Naive thymus-derived CD8-positive, alpha-beta T cell (primary cell): ENCODE results near the gene TFB1M. TPM values are rescaled to one million over a fixed set of nuclear protein-coding genes. Genes with fewer than 3 reads are reported as not detected.
"Not testable (repeated sequence)": the region's sequence is repeated elsewhere in the genome, so short reads cannot be mapped to it uniquely, and the experiment has no call there.

Experiments
- ATAC-seq, 2 donors: fragments of 150-1000 bp; cut with Tn5 transposase in 1 of 2; sonication (Bioruptor Pico), chemical (Tn5 transposase) in 1 of 2; 1 replicate in 1 of 2; 2 replicates in 1 of 2; pipeline ENCODE4 v1.10.0; 2021; ENCODE audit warnings: mild to moderate bottlenecking in 2 of 2, moderate library complexity in 2 of 2
- POLR2A ChIA-PET: fragments of 350-600 bp; sonication (Branson Sonifier 250); formaldehyde crosslinking; loops from one replicate; lab custom pipeline; 2021; ENCODE audit warnings: antibody characterized with exemption; lab: Charles Lee
- DNase-seq, 10 donors: peaks; one replicate each; pipeline versions ENCODE4 v3.0.0 to v3.0.0-alpha.2; 2020 to 2022
- H3K27ac Mint-ChIP-seq, 10 donors: one replicate each; pipeline ENCODE4 v1.8.0; 2020 to 2022; ENCODE audit warnings: mild to moderate bottlenecking in 10 of 10, mixed read lengths in 10 of 10, moderate library complexity in 4 of 10, inconsistent platforms in 1 of 10
- H3K27me3 Mint-ChIP-seq, 5 donors: one replicate each; pipeline ENCODE4 v1.8.0; 2021 to 2022; ENCODE audit warnings: mixed read lengths in 5 of 5
- H3K36me3 Mint-ChIP-seq, 3 donors: one replicate each; pipeline ENCODE4 v1.8.0; 2020 to 2022; ENCODE audit warnings: mixed read lengths in 3 of 3, mild to moderate bottlenecking in 2 of 3, inconsistent platforms in 1 of 3
- H3K4me1 Mint-ChIP-seq, 4 donors: one replicate each; pipeline ENCODE4 v1.8.0; 2021 to 2022; ENCODE audit warnings: mixed read lengths in 4 of 4
- H3K4me3 Mint-ChIP-seq, 10 donors: one replicate each; pipeline ENCODE4 v1.8.0; 2020 to 2022; ENCODE audit warnings: mild to moderate bottlenecking in 10 of 10, mixed read lengths in 10 of 10, moderate library complexity in 6 of 10, inconsistent platforms in 1 of 10
- H3K9me3 Mint-ChIP-seq, 9 donors: one replicate each; pipeline ENCODE4 v1.8.0; 2020 to 2022; ENCODE audit warnings: mixed read lengths in 9 of 9, mild to moderate bottlenecking in 3 of 9, inconsistent platforms in 1 of 9, moderate library complexity in 1 of 9
- polyA plus RNA-seq, 3 donors: library from polyadenylated mRNA; unstranded; fragments of 300-500 nt; fragmentation: Illumina TruSeq; gene quantifications; one replicate each; pipeline ENCODE4 v1.2.3, GENCODE V29; 2021
- total RNA-seq, 8 experiments: library from RNA in 2 of 8; stranded (reverse) in 2 of 8; gene quantifications; one replicate each; pipeline ENCODE4 v1.2.3 and lab custom pipeline; 2021 to 2026

The TFB1M gene
- total and polyA plus RNA-seq, 5 experiments from 2014 or later = 12.8 to 34.7 (median 17.8) TPM

DNA sequence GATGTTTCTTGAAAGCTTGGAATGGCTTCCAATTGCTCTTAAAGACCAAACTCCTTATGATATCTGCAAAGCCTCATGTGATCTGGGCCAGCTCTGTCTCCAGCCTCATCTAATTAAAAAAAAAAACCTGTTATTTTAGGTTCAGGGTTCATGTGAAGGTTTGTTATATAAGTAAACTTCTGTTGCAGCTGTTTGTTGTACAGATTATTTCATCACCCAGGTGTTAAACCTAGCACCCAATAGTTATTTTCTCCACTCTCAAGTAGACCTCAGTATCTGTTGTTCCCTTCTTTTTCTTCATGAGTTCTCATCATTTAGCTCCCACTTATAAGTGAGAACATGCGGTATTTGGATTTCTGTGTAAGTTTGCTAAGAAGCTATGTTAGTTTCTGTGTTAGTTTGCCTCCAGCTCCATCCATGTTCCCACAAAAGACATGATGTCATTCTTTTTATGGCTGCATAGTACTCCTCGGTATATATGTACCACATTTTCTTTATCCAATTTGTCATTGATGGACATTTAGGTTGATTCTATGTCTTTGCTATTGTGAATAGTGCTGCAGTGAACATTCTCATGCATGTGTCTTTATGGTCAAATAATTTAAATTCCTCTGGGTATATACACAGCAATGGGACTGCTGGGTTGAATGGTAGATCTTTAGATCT, 30.2 kb upstream of the TFB1M start:
- Mint-ChIP-seq H3K4me3 (no peak overlapping the region), H3K27me3 (no peaks in the 10 kb centered on the region)

DNA sequence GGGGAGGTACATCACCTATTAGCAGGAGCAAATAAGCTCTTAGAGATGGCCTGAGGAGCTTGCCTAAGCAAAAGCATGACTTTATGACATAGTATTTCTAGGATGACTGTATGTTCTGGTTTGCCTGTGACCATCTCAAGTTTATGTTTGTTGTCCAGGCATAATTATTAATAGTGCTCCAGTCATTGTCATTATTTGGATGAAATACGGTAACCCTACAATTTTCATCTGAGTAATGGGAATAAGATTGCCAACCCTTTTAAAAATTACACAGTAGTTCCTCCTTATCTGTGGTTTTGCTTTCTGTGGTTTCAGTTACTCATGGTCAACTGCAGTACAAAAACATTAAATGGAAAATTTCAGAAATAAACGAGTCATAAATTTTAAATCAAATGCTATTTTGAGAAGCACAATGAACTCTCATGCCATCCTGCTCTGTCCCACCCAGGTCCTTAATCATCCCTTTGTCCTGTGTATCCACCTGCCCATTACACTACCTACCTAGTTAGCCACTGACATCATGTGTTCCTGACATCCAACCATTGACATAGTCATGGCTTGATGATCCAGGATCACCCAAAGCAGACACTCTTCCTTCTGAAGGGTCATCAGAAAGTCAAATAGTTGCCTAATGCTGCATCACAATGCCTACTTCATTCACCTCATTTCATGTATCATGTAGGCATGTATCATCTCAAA, 27.0 kb upstream of the TFB1M start:
- Mint-ChIP-seq H3K4me3 (peak overlapping the region in 1 of 10 donors; percentile 0), H3K27ac (no peak overlapping the region)

More for the DNA sequence above, 30.2 kb upstream of the TFB1M start:
- ATAC-seq = no peak
- DNase-seq = no peak
- no peak overlapping the region for H3K27ac Mint-ChIP-seq
- H3K9me3 Mint-ChIP-seq = peaks cover 14 to 53% (median 32%) of the 10 kb centered on the region in 9 donors
- peaks cover 3 to 8% (median 6%) of the 10 kb centered on the region in 4 donors for H3K4me1 Mint-ChIP-seq
- POLR2A ChIA-PET = no interaction called here
- H3K36me3 Mint-ChIP-seq = peaks cover 0 to 28% (median 16%) of the 10 kb centered on the region in 3 donors

DNA sequence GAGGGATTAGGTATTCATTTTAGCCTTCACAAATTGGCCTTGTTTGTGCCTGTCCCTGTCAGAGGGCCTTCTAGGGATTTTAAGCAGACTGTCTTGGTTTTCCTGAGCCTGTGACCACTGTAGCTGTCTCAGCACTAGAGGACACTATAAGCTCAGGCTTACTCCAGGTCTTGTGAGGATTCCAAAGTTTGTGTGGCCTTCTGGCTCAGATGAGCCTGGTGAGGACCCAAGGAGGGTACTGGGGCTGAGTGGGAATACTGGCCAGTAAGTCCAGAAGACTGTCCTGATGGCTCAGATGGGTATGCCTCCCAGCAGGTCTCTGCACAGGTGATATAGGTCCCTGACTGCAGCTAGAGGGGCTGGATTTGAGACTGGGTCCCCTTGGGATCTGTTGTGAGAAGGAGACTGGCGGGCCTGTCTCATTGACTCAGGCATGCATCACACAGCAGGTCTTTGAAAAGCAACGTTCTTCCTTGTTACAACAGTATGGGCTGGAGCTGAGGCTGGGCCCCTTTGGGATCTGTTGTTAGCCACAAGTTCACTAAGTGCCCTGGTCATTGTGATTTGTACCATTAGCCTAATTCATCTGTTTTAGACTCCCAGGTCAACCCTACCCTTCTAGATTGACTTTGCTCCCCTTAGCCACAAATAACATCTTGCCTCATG, 26.3 kb upstream of the TFB1M start:
- Mint-ChIP-seq H3K27me3 (no peaks in the 10 kb centered on the region), H3K9me3 (peaks cover 7 to 47% (median 20%) of the 10 kb centered on the region in 9 donors), H3K36me3 (peaks cover 0 to 22% (median 20%) of the 10 kb centered on the region in 3 donors), H3K4me1 (peaks cover 14 to 33% (median 29%) of the 10 kb centered on the region in 4 donors), H3K4me3 (no peak overlapping the region), H3K27ac (peak overlapping the region in 1 of 10 donors; percentile 27)
- DNase-seq (no peak), ATAC-seq (no peak)
- POLR2A ChIA-PET = no interaction called here

More for the DNA sequence above, 27.0 kb upstream of the TFB1M start:
- Mint-ChIP-seq H3K9me3 (peaks cover 7 to 48% (median 23%) of the 10 kb centered on the region in 9 donors), H3K4me1 (peaks cover 14 to 33% (median 29%) of the 10 kb centered on the region in 4 donors), H3K27me3 (no peaks in the 10 kb centered on the region), H3K36me3 (peaks cover 0 to 20% (median 17%) of the 10 kb centered on the region in 3 donors)
- ATAC-seq = no peak
- no peak for DNase-seq
- POLR2A ChIA-PET = no interaction called here

GRCh38 chr6:155339929-155340328, 25.6 kb upstream of the TFB1M start:
- ATAC-seq, DNase-seq, POLR2A ChIA-PET, H3K27ac Mint-ChIP-seq, H3K27me3 Mint-ChIP-seq, H3K4me3 Mint-ChIP-seq: not testable (repeated sequence)
- Mint-ChIP-seq H3K4me1 (peaks cover 14 to 35% (median 29%) of the 10 kb centered on the region in 4 donors), H3K9me3 (peaks cover 4 to 42% (median 19%) of the 10 kb centered on the region in 9 donors), H3K36me3 (peaks cover 0 to 22% (median 20%) of the 10 kb centered on the region in 3 donors)

- DNase-seq = peak in 3 of 10 donors; percentile 9 to 51 (median 42)
- H3K4me1 Mint-ChIP-seq = peaks cover 19 to 41% (median 38%) of the 10 kb centered on the region in 4 donors
- ATAC-seq, H3K27me3 Mint-ChIP-seq: not testable (repeated sequence)
- peak overlapping the region; percentile 3 to 87 (median 28) for H3K27ac Mint-ChIP-seq
- peaks cover 4 to 41% (median 19%) of the 10 kb centered on the region in 9 donors for H3K9me3 Mint-ChIP-seq
- POLR2A ChIA-PET = interaction anchor here (0.8 kb wide), 1 partner anchor 846 kb away, joined by 4 read pairs; no protein-coding TSS in a partner anchor
- H3K36me3 Mint-ChIP-seq = peaks cover 0 to 22% (median 20%) of the 10 kb centered on the region in 3 donors
- peak overlapping the region in 8 of 10 donors; percentile 1 to 51 (median 27) for H3K4me3 Mint-ChIP-seq
Measured at GRCh38 chr6:155338237-155338636, 24.0 kb upstream of the TFB1M start.

DNA sequence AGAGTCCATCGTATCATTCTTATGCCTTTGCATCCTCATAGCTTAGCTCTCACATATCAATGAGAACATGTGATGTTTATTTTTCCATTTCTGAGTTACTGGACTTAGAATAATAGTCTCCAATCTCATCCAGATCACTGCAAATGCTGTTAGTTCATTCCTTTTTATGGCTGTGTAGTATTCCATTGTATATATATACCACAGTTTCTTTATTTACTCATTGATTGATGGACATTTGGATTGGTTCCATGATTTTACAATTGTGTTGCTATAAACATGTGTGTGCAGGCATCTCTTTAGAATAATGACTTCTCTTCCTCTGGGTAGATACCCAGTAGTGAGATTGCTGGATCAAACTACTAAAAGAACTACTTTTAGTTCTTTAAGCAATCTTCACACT, 21.0 kb upstream of the TFB1M start:
- ATAC-seq (no peak), DNase-seq (no peak)
- peaks cover 3 to 29% (median 15%) of the 10 kb centered on the region in 9 donors for H3K9me3 Mint-ChIP-seq
- H3K4me1 Mint-ChIP-seq = peaks cover 23 to 40% (median 36%) of the 10 kb centered on the region in 4 donors
- no peak overlapping the region for H3K4me3 Mint-ChIP-seq
- no peak overlapping the region for H3K27ac Mint-ChIP-seq
- POLR2A ChIA-PET = no interaction called here
- H3K27me3 Mint-ChIP-seq = no peaks in the 10 kb centered on the region
- H3K36me3 Mint-ChIP-seq = peaks cover 0 to 15% (median 13%) of the 10 kb centered on the region in 3 donors

DNA sequence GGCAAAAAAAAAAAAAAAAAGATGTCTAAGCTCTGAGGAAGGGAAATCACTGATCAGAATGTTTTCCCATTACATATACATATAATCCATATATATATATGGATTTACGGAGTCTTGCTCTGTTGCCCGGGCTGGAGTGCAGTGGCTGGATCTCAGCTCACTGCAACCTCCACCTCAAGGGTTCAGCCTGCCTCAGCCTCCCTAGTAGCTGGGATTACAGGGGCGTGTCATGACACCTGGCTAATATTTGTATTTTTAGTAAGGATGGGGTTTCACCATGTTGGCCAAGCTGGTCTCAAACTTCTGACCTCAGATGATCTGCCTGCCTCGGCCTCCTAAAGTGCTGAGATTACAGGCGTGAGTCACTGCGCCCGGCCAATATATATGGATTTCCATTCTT, 19.8 kb upstream of the TFB1M start:
- H3K4me3 Mint-ChIP-seq = peak overlapping the region in 3 of 10 donors; percentile 64 to 81 (median 64)
- POLR2A ChIA-PET = interaction anchor here (0.6 to 0.9 kb wide), 2 partner anchors 902 to 1061 kb away, joined by 3 to 4 read pairs; no protein-coding TSS in a partner anchor

GRCh38 chr6:155333414-155333813, 19.1 kb upstream of the TFB1M start:
- H3K4me3 Mint-ChIP-seq = peak overlapping the region; percentile 5 to 81 (median 40)
- H3K9me3 Mint-ChIP-seq = peaks cover 0 to 14% (median 12%) of the 10 kb centered on the region in 9 donors
- H3K4me1 Mint-ChIP-seq = peaks cover 15 to 37% (median 27%) of the 10 kb centered on the region in 4 donors
- no peaks in the 10 kb centered on the region for H3K27me3 Mint-ChIP-seq
- H3K36me3 Mint-ChIP-seq = peaks cover 0 to 11% (median 9%) of the 10 kb centered on the region in 3 donors
- ATAC-seq = peak in 1 of 2 donors; percentile 46
- peak overlapping the region; percentile 14 to 79 (median 68) for H3K27ac Mint-ChIP-seq
- POLR2A ChIA-PET = interaction anchor here (0.9 kb wide), 1 partner anchor 1062 kb away, joined by 3 read pairs; no protein-coding TSS in a partner anchor
- no peak for DNase-seq

More for the DNA sequence above, 19.8 kb upstream of the TFB1M start:
- peaks cover 0 to 18% (median 12%) of the 10 kb centered on the region in 9 donors for H3K9me3 Mint-ChIP-seq
- peaks cover 20 to 37% (median 32%) of the 10 kb centered on the region in 4 donors for H3K4me1 Mint-ChIP-seq
- DNase-seq, H3K27me3 Mint-ChIP-seq, ATAC-seq: not testable (repeated sequence)
- peak overlapping the region in 5 of 10 donors; percentile 12 to 79 (median 65) for H3K27ac Mint-ChIP-seq
- peaks cover 0 to 11% (median 9%) of the 10 kb centered on the region in 3 donors for H3K36me3 Mint-ChIP-seq

DNA sequence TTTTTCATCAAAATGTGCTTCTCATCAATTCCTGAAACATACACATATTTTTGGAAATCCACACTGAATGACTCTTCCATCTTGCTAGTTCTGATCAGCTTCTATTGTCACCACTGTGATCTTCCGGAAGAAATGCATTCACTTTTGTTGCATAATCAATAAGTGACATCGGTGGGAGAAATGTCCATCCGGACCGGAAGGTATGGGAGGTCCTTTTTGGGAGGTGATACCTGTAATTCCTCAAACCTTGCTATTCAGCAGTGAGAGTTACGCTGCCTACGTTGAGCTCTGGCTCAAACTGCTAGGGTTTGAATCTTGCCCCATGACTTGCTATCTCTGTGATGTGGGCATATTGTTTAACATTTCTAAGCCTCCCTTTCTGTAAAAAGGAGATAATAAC, 16.6 kb upstream of the TFB1M start:
- DNase-seq = no peak
- POLR2A ChIA-PET = no interaction called here
- H3K27ac Mint-ChIP-seq = no peak overlapping the region
- no peak for ATAC-seq
- H3K9me3 Mint-ChIP-seq = peaks cover 0 to 4% (median under 1%) of the 10 kb centered on the region in 9 donors
- H3K36me3 Mint-ChIP-seq = peaks cover 0 to 2% (median 0%) of the 10 kb centered on the region in 3 donors
- H3K27me3 Mint-ChIP-seq = peaks cover 0 to under 1% (median 0%) of the 10 kb centered on the region in 5 donors
- peaks cover 14 to 31% (median 23%) of the 10 kb centered on the region in 4 donors for H3K4me1 Mint-ChIP-seq
- H3K4me3 Mint-ChIP-seq = no peak overlapping the region

GRCh38 chr6:155330133-155330734, 15.9 kb upstream of the TFB1M start:
- Mint-ChIP-seq H3K4me1 (peaks cover 14 to 31% (median 23%) of the 10 kb centered on the region in 4 donors), H3K27ac (peak overlapping the region in 2 of 10 donors; percentile 0 to 17), H3K9me3 (no peaks in the 10 kb centered on the region), H3K4me3 (no peak overlapping the region), H3K27me3 (peaks cover 0 to 2% (median 0%) of the 10 kb centered on the region in 5 donors), H3K36me3 (no peaks in the 10 kb centered on the region)
- DNase-seq (no peak), ATAC-seq (no peak)
- POLR2A ChIA-PET = interaction anchor here (1.0 kb wide), 1 partner anchor 18 kb away, joined by 3 read pairs; no protein-coding TSS in a partner anchor

DNA sequence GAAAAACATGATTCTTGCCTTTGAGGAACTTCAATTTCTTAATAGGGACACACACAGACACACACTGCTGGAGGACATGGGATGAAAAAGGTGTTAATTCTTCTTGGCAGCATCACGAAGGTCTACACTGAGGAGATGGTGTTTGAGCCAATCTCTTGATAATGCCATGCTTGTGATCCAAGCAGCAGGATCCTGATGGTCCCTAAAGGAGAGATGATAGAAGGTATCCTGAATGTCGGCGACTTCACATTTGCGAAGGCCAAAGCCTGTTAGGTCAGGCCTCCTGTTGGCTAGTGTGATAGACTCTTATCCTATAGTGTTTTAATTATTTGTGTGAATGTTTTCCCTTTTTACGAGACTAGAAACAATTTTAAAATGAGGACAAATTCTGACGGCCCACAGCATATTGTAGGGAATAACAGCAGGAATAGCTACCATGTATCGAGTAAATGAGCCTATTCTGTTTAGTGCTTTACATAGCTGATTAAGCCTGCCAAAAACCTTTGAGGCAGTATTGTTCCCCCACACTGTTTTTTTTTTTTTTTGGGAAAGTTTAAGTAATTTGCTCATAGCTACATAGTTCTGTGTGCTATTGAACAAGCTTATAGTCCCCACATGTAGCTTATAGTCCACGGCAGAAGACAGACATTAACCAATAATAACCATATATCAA, 15.3 kb upstream of the TFB1M start:
- H3K27ac Mint-ChIP-seq = no peak overlapping the region
- no peaks in the 10 kb centered on the region for H3K36me3 Mint-ChIP-seq
- no peaks in the 10 kb centered on the region for H3K9me3 Mint-ChIP-seq
- no peak for DNase-seq
- peaks cover 0 to 2% (median 0%) of the 10 kb centered on the region in 5 donors for H3K27me3 Mint-ChIP-seq
- POLR2A ChIA-PET = interaction anchor here (1.0 kb wide), 1 partner anchor 18 kb away, joined by 3 read pairs; no protein-coding TSS in a partner anchor
- no peak overlapping the region for H3K4me3 Mint-ChIP-seq
- no peak for ATAC-seq
- peaks cover 14 to 29% (median 23%) of the 10 kb centered on the region in 4 donors for H3K4me1 Mint-ChIP-seq
